ENCODE measurements around the gene TMEM170B. TPM values are rescaled to one million over a fixed set of nuclear protein-coding genes. Genes with fewer than 3 reads are reported as not detected.

Gene TMEM170B
- total RNA-seq, 1 donor from 2014 or later: 3.2 TPM

DNA sequence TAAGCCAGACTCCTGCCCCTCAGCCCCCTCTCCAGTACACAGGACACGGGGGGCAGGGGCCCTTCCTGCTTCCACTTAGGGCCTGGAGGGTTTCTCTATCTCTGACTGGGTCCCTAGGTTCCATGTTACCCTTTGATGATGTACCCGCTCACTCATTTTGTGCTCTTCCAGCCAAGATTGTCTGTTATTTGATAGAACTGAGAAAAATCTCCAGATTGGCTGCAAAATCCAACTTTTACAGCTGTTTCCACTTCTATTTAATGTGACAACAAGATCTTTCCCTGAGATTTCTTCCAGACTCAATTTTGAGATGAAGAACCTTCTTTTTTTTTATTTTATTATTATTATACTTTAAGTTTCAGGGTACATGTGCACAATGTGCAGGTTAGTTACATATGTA, 85.7 kb downstream of the TMEM170B start:
- no peak for DNase-seq (ENCODE audit: low read depth)
- Histone ChIP-seq H3K27me3 (ENCODE audit: control insufficient read depth, insufficient read depth, low read length) (no peaks in the 10 kb centered on the region), H3K36me3 (ENCODE audit: control insufficient read depth, insufficient read depth, low read length) (no peaks in the 10 kb centered on the region), H3K4me3 (ENCODE audit: low read depth, low read length) (no peak overlapping the region)
- TF ChIP-seq, protein P1, sequence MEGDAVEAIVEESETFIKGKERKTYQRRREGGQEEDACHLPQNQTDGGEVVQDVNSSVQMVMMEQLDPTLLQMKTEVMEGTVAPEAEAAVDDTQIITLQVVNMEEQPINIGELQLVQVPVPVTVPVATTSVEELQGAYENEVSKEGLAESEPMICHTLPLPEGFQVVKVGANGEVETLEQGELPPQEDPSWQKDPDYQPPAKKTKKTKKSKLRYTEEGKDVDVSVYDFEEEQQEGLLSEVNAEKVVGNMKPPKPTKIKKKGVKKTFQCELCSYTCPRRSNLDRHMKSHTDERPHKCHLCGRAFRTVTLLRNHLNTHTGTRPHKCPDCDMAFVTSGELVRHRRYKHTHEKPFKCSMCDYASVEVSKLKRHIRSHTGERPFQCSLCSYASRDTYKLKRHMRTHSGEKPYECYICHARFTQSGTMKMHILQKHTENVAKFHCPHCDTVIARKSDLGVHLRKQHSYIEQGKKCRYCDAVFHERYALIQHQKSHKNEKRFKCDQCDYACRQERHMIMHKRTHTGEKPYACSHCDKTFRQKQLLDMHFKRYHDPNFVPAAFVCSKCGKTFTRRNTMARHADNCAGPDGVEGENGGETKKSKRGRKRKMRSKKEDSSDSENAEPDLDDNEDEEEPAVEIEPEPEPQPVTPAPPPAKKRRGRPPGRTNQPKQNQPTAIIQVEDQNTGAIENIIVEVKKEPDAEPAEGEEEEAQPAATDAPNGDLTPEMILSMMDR (IDR thresholded peaks at IDR 0.05; ENCODE audit: insufficient read depth, low read length, poor library complexity, severe bottlenecking): no peak

DNA sequence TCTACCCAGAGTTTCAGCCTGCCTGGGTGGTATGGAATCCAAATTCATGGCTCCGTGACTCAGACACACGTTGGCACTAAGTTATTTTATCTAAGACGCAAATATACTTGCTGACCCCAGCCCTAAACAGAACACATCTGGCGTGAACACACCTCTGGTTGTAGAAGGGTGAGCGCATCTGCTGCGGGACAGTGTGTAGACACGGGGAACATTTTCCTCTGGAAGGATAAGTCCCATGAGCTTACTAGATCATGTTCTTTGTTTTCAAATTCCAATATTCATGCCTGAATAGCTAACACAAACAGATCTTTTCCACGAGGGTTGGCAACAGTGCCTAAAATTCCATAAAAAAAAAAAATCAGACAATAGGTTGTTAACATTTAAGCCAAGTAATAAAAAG, 87.8 kb downstream of the TMEM170B start:
- H3K4me3 ChIP-seq (ENCODE audit: low read depth, low read length): no peak overlapping the region
- no peaks in the 10 kb centered on the region for H3K36me3 ChIP-seq (ENCODE audit: control insufficient read depth, insufficient read depth, low read length)
- no peaks in the 10 kb centered on the region for H3K27me3 ChIP-seq (ENCODE audit: control insufficient read depth, insufficient read depth, low read length)
- TF ChIP-seq, protein P1 (IDR thresholded peaks at IDR 0.05; ENCODE audit: insufficient read depth, low read length, poor library complexity, severe bottlenecking): no peak
- DNase-seq (ENCODE audit: low read depth): no peak

DNA sequence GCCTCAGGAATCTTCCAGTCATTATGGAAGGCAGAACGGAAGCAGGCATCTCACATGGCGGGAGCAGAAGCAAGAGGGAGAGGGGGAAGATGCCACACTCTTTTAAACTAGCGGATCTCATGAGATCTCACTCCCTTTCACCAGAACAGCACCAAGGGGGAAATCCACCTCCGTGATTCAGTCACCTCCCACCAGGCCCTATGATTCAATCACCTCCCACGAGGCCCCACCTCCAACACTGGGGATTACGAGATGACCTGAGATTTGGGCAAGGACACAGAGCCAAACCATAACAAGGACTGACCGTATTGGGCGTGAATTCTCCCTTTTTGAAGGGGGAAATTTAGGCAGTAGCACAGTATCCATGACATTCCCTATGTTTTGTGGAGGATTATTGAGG, 88.8 kb downstream of the TMEM170B start:
- no peaks in the 10 kb centered on the region for H3K27me3 ChIP-seq (ENCODE audit: control insufficient read depth, insufficient read depth, low read length)
- no peak overlapping the region for H3K4me3 ChIP-seq (ENCODE audit: low read depth, low read length)
- H3K36me3 ChIP-seq (ENCODE audit: control insufficient read depth, insufficient read depth, low read length): no peaks in the 10 kb centered on the region
- TF ChIP-seq, protein P1 (IDR thresholded peaks at IDR 0.05; ENCODE audit: insufficient read depth, low read length, poor library complexity, severe bottlenecking): no peak
- DNase-seq (ENCODE audit: low read depth): no peak

DNA sequence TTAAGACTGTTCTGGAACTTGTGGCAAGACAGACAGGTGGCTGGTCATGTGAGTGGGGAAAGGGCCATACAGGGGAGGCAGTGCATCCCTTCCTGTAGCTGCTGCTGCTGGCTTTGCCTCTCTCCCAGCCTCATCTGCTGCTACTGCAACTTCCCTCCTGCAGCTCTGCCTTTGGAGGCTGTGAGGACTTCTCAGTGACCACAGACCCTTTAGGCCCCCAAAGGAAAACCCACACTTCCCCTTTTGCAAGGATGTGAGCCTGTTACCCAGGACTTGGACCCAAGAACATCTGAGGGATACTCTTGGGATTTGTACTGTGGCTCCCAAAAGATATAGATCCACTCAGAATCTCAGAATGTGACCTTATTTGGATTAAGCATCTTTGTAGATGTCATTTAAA, 91.0 kb downstream of the TMEM170B start:
- DNase-seq (ENCODE audit: low read depth): no peak
- TF ChIP-seq, protein P1 (IDR thresholded peaks at IDR 0.05; ENCODE audit: insufficient read depth, low read length, poor library complexity, severe bottlenecking): no peak
- H3K4me3 ChIP-seq (ENCODE audit: low read depth, low read length): no peak overlapping the region
- no peaks in the 10 kb centered on the region for H3K36me3 ChIP-seq (ENCODE audit: control insufficient read depth, insufficient read depth, low read length)
- H3K27me3 ChIP-seq (ENCODE audit: control insufficient read depth, insufficient read depth, low read length): no peaks in the 10 kb centered on the region

DNA sequence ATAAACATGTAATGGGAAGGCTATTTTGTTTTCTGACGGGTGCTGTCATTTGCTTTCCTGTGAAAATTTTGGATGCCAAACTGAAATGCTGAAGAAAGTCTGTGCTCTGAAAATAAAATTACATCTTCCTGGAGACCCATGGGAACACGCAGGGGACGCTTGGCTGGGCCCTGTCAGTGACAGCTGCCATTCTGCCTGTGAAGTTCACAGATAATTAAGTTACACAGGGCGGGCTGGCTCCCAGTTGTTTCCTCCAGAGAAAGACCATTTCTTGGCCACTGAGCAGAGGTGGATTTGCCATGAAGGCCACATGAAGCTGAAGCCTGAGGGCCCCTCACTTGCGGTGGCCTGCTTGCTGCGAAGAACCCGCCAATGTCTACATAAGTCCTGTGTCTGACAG, 93.5 kb downstream of the TMEM170B start:
- Histone ChIP-seq H3K36me3 (ENCODE audit: control insufficient read depth, insufficient read depth, low read length) (no peaks in the 10 kb centered on the region), H3K27me3 (ENCODE audit: control insufficient read depth, insufficient read depth, low read length) (no peaks in the 10 kb centered on the region), H3K4me3 (ENCODE audit: low read depth, low read length) (no peak overlapping the region)
- TF ChIP-seq, protein P1 (IDR thresholded peaks at IDR 0.05; ENCODE audit: insufficient read depth, low read length, poor library complexity, severe bottlenecking): no peak
- no peak for DNase-seq (ENCODE audit: low read depth)

DNA sequence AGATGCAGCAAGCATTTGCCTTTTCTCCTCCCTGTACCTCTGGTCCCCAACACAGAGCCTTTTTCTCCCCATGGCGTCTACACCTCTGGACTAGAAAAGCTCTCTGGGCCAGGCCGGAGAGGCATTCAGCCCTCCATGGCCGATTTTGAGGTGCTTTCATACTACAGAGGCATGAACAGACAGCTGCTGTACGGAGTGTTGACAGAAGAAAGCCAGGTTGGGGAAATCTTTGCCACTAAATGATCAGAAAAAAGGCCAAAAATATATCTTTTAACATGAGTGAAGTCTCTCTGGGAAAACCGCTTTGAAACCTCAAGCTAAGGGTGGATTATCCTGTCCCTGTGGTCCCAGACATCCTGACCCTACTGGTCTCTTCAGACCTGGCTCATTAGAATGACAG, 94.0 kb downstream of the TMEM170B start:
- TF ChIP-seq, protein P1 (IDR thresholded peaks at IDR 0.05; ENCODE audit: insufficient read depth, low read length, poor library complexity, severe bottlenecking): no peak
- DNase-seq (ENCODE audit: low read depth): no peak
- Histone ChIP-seq H3K27me3 (ENCODE audit: control insufficient read depth, insufficient read depth, low read length) (no peaks in the 10 kb centered on the region), H3K36me3 (ENCODE audit: control insufficient read depth, insufficient read depth, low read length) (no peaks in the 10 kb centered on the region), H3K4me3 (ENCODE audit: low read depth, low read length) (no peak overlapping the region)

Data from kidney epithelial cell (primary cell).